Measurements from ENCODE around the gene CRB1. TPM values are rescaled to one million over a fixed set of nuclear protein-coding genes. Genes with fewer than 3 reads are reported as not detected.
A peak's percentile ranks its signal among the peaks of the same experiment; 100 is the strongest.

CRB1 gene
- polyA plus RNA-seq, 1 donor (not counting 4 experiments of a cell fraction or from before 2014, with no cell fraction given): 0.04 TPM

- Histone ChIP-seq H3K4me3 (ENCODE audit: control insufficient read depth in 2 of 3, extremely low read depth in 1 of 3, insufficient read depth in 2 of 3, low read depth in 1 of 3, low read length in 3 of 3) (no peak overlapping the region), H3K9me3 (ENCODE audit: control insufficient read depth, low read depth, low read length) (no peaks in the 10 kb centered on the region), H2AFZ (ENCODE audit: control insufficient read depth, low read length) (no peak overlapping the region), H3K79me2 (ENCODE audit: control insufficient read depth, insufficient read depth, low read length) (no peaks in the 10 kb centered on the region), H3K4me1 (ENCODE audit: control insufficient read depth, extremely low read depth, insufficient read depth, low read length) (no peaks in the 10 kb centered on the region), H3K36me3 (ENCODE audit: control insufficient read depth in 2 of 2, extremely low read depth in 1 of 2, insufficient read depth in 2 of 2, low read length in 2 of 2) (no peaks in the 10 kb centered on the region), H3K4me2 (ENCODE audit: control insufficient read depth, extremely low read depth, insufficient read depth, low read depth, low read length) (no peak overlapping the region), H3K9ac (ENCODE audit: control insufficient read depth, extremely low read depth, insufficient read depth, low read length) (no peak overlapping the region), H3K9me1 (ENCODE audit: control insufficient read depth, extremely low read depth, insufficient read depth, low read length) (no peaks in the 10 kb centered on the region), H3K27ac (ENCODE audit: control insufficient read depth, insufficient read depth, low read length) (no peak overlapping the region), H3K27me3 (ENCODE audit: control insufficient read depth, extremely low read depth, insufficient read depth, low read length) (no peaks in the 10 kb centered on the region), H4K20me1 (ENCODE audit: control insufficient read depth, extremely low read depth, insufficient read depth, low read length) (no peaks in the 10 kb centered on the region)
- dilution Hi-C loops (cut with MboI; ENCODE audit: extremely low pct_ligation_motif_present, low sequenced_read_pairs): no loop called here
- DNase-seq (ENCODE audit: low read depth, low spot score) (no peak), FAIRE-seq (no peak)
- TF ChIP-seq EZH2 (IDR thresholded peaks at IDR 0.05; ENCODE audit: low read length) (no peak), CTCF (optimal IDR thresholded peaks at IDR 0.05 in 1 of 3, IDR thresholded peaks at IDR 0.05 in 1 of 3, conservative IDR thresholded peaks at IDR 0.05 in 1 of 3; ENCODE audit: extremely low read depth in 1 of 3, insufficient read depth in 2 of 3, low read length in 3 of 3) (no peak)
These were observed 195.1 kb downstream of the CRB1 start for GRCh38 chr1:197463142-197463541.

- H3K4me2 ChIP-seq (ENCODE audit: control insufficient read depth, extremely low read depth, insufficient read depth, low read depth, low read length): no peak overlapping the region
- H4K20me1 ChIP-seq (ENCODE audit: control insufficient read depth, extremely low read depth, insufficient read depth, low read length): no peaks in the 10 kb centered on the region
- H3K9ac ChIP-seq (ENCODE audit: control insufficient read depth, extremely low read depth, insufficient read depth, low read length): no peak overlapping the region
- peak overlapping the region; percentile 39 for H2AFZ ChIP-seq (ENCODE audit: control insufficient read depth, low read length)
- no peak overlapping the region for H3K4me3 ChIP-seq (ENCODE audit: control insufficient read depth in 2 of 3, extremely low read depth in 1 of 3, insufficient read depth in 2 of 3, low read depth in 1 of 3, low read length in 3 of 3)
- DNase-seq (ENCODE audit: low read depth, low spot score): no peak
- H3K79me2 ChIP-seq (ENCODE audit: control insufficient read depth, insufficient read depth, low read length): no peaks in the 10 kb centered on the region
- H3K9me3 ChIP-seq (ENCODE audit: control insufficient read depth, low read depth, low read length): no peaks in the 10 kb centered on the region
- no peak for TF ChIP-seq CTCF (optimal IDR thresholded peaks at IDR 0.05 in 1 of 3, IDR thresholded peaks at IDR 0.05 in 1 of 3, conservative IDR thresholded peaks at IDR 0.05 in 1 of 3; ENCODE audit: extremely low read depth in 1 of 3, insufficient read depth in 2 of 3, low read length in 3 of 3)
- no peak for TF ChIP-seq EZH2 (IDR thresholded peaks at IDR 0.05; ENCODE audit: low read length)
- no peaks in the 10 kb centered on the region for H3K27me3 ChIP-seq (ENCODE audit: control insufficient read depth, extremely low read depth, insufficient read depth, low read length)
- no peaks in the 10 kb centered on the region for H3K9me1 ChIP-seq (ENCODE audit: control insufficient read depth, extremely low read depth, insufficient read depth, low read length)
- FAIRE-seq: no peak
- no peak overlapping the region for H3K27ac ChIP-seq (ENCODE audit: control insufficient read depth, insufficient read depth, low read length)
- H3K36me3 ChIP-seq (ENCODE audit: control insufficient read depth in 2 of 2, extremely low read depth in 1 of 2, insufficient read depth in 2 of 2, low read length in 2 of 2): no peaks in the 10 kb centered on the region
- no peaks in the 10 kb centered on the region for H3K4me1 ChIP-seq (ENCODE audit: control insufficient read depth, extremely low read depth, insufficient read depth, low read length)
- dilution Hi-C loops (cut with MboI; ENCODE audit: extremely low pct_ligation_motif_present, low sequenced_read_pairs): no loop called here
These were observed 196.0 kb downstream of the CRB1 start for GRCh38 chr1:197464044-197464443.

Measured in keratinocyte (primary cell).